Fibroblast of lung (primary cell): ENCODE results near the gene LHFPL6. TPM values are rescaled to one million over a fixed set of nuclear protein-coding genes. Genes with fewer than 3 reads are reported as not detected.

Experiments
- DNase-seq, 2 donors: peaks; one replicate each; pipeline versions ENCODE4 v3.0.0 to v3.0.0-alpha.2; 2010; ENCODE audit warnings: low read depth in 2 of 2
- H2AFZ ChIP-seq: 2 replicates; pipeline ENCODE4 v1.5.1; 2012; ENCODE audit warnings: low read length, control low read depth, inconsistent platforms
- H3K27ac ChIP-seq: 2 replicates; pipeline ENCODE4 v1.5.1; 2011; ENCODE audit warnings: low read length, control low read depth; ENCODE audit not compliant: insufficient read depth
- H3K27me3 ChIP-seq: 2 replicates; pipeline ENCODE4 v1.5.1; 2011; ENCODE audit warnings: mild to moderate bottlenecking, low read length; ENCODE audit not compliant: control insufficient read depth, insufficient read depth
- H3K36me3 ChIP-seq: 2 replicates; pipeline ENCODE4 v1.5.1; 2011; ENCODE audit warnings: low read length; ENCODE audit not compliant: control insufficient read depth, insufficient read depth
- H3K4me1 ChIP-seq: 2 replicates; pipeline ENCODE4 v1.5.1; 2011; ENCODE audit warnings: low read length; ENCODE audit not compliant: control insufficient read depth, insufficient read depth; ENCODE audit errors: extremely low read depth
- H3K4me2 ChIP-seq: 2 replicates; pipeline ENCODE4 v1.5.1; 2011; ENCODE audit warnings: low read length, control low read depth; ENCODE audit not compliant: insufficient read depth; ENCODE audit errors: extremely low read depth
- H3K4me3 ChIP-seq, 4 experiments: fragments of 200-600 bp in 1 of 4; sonication (generic) in 1 of 4; replicated peaks in 1 of 4; 2 replicates each; pipeline ENCODE4 v1.5.1; 2011 to 2016; ENCODE audit warnings: low read length in 4 of 4, low read depth in 3 of 4, mild to moderate bottlenecking in 3 of 4, control low read depth in 2 of 4, inconsistent platforms in 1 of 4, mixed read lengths in 1 of 4; ENCODE audit not compliant: insufficient read depth in 1 of 4; ENCODE audit errors: control extremely low read depth in 1 of 4
- H3K79me2 ChIP-seq: 2 replicates; pipeline ENCODE4 v1.5.1; 2012; ENCODE audit warnings: mild to moderate bottlenecking, low read length, inconsistent platforms; ENCODE audit not compliant: control insufficient read depth, insufficient read depth
- H3K9ac ChIP-seq: 2 replicates; pipeline ENCODE4 v1.5.1; 2011; ENCODE audit warnings: mild to moderate bottlenecking, low read length, control low read depth; ENCODE audit not compliant: insufficient read depth
- H3K9me3 ChIP-seq: 2 replicates; pipeline ENCODE4 v1.5.1; 2012; ENCODE audit warnings: low read depth, low read length; ENCODE audit not compliant: control insufficient read depth, insufficient read depth
- H4K20me1 ChIP-seq: 2 replicates; pipeline ENCODE4 v1.5.1; 2011; ENCODE audit warnings: low read length; ENCODE audit not compliant: control insufficient read depth, insufficient read depth; ENCODE audit errors: extremely low read depth
- EZH2 ChIP-seq: IDR thresholded peaks from 2 replicates; pipeline ENCODE4 v1.5.1; 2012; ENCODE audit warnings: low read length, control low read depth, mild to moderate bottlenecking; ENCODE audit errors: missing control alignments
- polyA plus RNA-seq, 2 donors: library from polyadenylated mRNA; depleted of rRNA in 1 of 2; stranded (reverse) in 1 of 2; unstranded in 1 of 2; fragments of >200 nt; gene quantifications; 2 replicates each; pipeline ENCODE4 v1.2.1, GENCODE V29; 2011 to 2012; ENCODE audit warnings: missing spikeins in 1 of 2
- total RNA-seq: library from RNA; depleted of rRNA; stranded (reverse); fragments of >200 nt; gene quantifications from 2 replicates; pipeline ENCODE4 v1.2.1, GENCODE V29; 2014
- TF ChIP-seq, protein P1 (sequence below), 2 donors: IDR thresholded peaks in 1 of 2; conservative IDR thresholded peaks in 1 of 2; 1 replicate in 1 of 2; 2 replicates in 1 of 2; pipeline ENCODE4 v1.5.1; 2011 to 2012; ENCODE audit warnings: low read length in 2 of 2, control low read depth in 1 of 2, inconsistent platforms in 1 of 2, low read depth in 1 of 2, mild to moderate bottlenecking in 1 of 2

LHFPL6 gene
- total and polyA plus RNA-seq, 2 donors (not counting 1 experiment from before 2014, with no cell fraction given): 42.4 to 86.8 TPM

DNA sequence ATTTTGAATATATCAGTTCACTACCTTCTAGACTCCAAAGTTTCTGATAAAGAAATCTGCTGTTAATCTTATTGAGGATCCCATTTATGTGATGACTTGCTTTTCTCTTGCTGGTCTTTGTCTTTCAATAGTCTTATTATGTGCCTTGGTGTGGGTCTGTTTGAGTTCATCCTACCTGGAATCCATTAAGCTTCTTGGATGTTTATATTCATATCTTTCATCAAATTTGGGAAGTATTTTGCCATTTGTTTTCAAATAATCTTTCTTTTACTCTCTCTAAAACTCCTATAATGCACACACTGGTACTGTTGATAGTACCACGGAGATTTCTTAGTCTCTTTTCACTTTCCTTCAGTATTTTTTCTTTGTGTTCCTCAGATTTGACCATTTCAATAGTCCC is 28.3 kb upstream of the LHFPL6 start:
- H3K27me3 ChIP-seq: no peaks in the 10 kb centered on the region
- no peaks in the 10 kb centered on the region for H3K9me3 ChIP-seq
- no peak overlapping the region for H3K27ac ChIP-seq
- H3K9ac ChIP-seq: no peak overlapping the region
- DNase-seq: no peak
- H3K36me3 ChIP-seq: no peaks in the 10 kb centered on the region
- H3K79me2 ChIP-seq: no peaks in the 10 kb centered on the region
- H3K4me2 ChIP-seq: no peak overlapping the region
- no peak for TF ChIP-seq EZH2
- TF ChIP-seq, protein P1, sequence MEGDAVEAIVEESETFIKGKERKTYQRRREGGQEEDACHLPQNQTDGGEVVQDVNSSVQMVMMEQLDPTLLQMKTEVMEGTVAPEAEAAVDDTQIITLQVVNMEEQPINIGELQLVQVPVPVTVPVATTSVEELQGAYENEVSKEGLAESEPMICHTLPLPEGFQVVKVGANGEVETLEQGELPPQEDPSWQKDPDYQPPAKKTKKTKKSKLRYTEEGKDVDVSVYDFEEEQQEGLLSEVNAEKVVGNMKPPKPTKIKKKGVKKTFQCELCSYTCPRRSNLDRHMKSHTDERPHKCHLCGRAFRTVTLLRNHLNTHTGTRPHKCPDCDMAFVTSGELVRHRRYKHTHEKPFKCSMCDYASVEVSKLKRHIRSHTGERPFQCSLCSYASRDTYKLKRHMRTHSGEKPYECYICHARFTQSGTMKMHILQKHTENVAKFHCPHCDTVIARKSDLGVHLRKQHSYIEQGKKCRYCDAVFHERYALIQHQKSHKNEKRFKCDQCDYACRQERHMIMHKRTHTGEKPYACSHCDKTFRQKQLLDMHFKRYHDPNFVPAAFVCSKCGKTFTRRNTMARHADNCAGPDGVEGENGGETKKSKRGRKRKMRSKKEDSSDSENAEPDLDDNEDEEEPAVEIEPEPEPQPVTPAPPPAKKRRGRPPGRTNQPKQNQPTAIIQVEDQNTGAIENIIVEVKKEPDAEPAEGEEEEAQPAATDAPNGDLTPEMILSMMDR (conservative IDR thresholded peaks at IDR 0.05 in 1 of 2, IDR thresholded peaks at IDR 0.05 in 1 of 2; ENCODE audit: low read depth in 1 of 2, low read length in 2 of 2): no peak
- H2AFZ ChIP-seq: no peak overlapping the region
- H4K20me1 ChIP-seq: no peaks in the 10 kb centered on the region
- no peaks in the 10 kb centered on the region for H3K4me1 ChIP-seq
- H3K4me3 ChIP-seq: no peak overlapping the region

DNA sequence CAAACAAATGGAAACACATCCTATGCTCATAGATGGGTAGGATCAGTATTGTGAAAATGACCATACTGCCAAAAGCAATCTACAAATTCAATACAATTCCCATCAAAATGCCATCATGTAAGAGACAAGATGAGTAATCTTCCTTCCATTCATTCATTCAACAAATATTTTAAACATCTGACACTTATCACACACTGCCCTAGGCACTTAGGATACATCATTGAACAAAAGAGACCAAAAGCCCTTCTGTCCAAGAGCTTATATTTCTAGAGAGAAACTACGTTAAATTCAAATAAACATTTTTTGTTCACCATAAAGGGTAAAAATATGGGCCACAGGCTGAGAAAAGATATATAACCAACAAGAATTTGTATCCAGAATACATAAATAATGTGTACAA is 20.5 kb upstream of the LHFPL6 start:
- Histone ChIP-seq H3K79me2 (no peaks in the 10 kb centered on the region), H3K9me3 (no peaks in the 10 kb centered on the region), H3K36me3 (no peaks in the 10 kb centered on the region), H3K9ac (no peak overlapping the region), H2AFZ (no peak overlapping the region), H3K27ac (no peak overlapping the region), H3K27me3 (no peaks in the 10 kb centered on the region), H3K4me3 (no peak overlapping the region), H4K20me1 (no peaks in the 10 kb centered on the region), H3K4me2 (no peak overlapping the region), H3K4me1 (no peaks in the 10 kb centered on the region)
- no peak for TF ChIP-seq EZH2
- TF ChIP-seq, protein P1 (conservative IDR thresholded peaks at IDR 0.05 in 1 of 2, IDR thresholded peaks at IDR 0.05 in 1 of 2; ENCODE audit: low read depth in 1 of 2, low read length in 2 of 2): no peak
- no peak for DNase-seq

DNA sequence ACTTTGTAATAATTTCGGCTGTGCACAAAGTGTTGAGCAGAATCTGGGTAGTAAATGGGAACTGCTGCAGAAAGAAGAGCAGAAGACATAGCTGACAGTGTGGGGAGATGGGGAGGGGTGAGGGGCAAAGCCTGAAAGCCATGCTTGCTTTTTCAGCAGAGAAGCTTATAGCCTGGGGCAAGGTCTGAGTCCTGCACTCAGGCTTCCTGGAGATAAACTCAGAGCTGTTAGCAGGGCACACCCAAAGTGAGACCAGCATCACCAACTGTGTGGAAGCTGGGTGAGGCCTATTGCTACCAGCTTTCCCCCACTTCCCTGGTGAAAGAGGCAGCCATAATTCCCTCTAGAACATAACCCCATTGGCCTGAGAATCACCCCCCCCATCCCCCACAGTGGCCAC is 15.6 kb upstream of the LHFPL6 start:
- H2AFZ ChIP-seq: no peak overlapping the region
- no peaks in the 10 kb centered on the region for H3K4me1 ChIP-seq
- TF ChIP-seq, protein P1 (conservative IDR thresholded peaks at IDR 0.05 in 1 of 2, IDR thresholded peaks at IDR 0.05 in 1 of 2; ENCODE audit: low read depth in 1 of 2, low read length in 2 of 2): no peak
- no peak for TF ChIP-seq EZH2
- H3K79me2 ChIP-seq: no peaks in the 10 kb centered on the region
- H4K20me1 ChIP-seq: no peaks in the 10 kb centered on the region
- no peak overlapping the region for H3K4me2 ChIP-seq
- H3K27ac ChIP-seq: no peak overlapping the region
- H3K9ac ChIP-seq: no peak overlapping the region
- H3K27me3 ChIP-seq: no peaks in the 10 kb centered on the region
- H3K9me3 ChIP-seq: no peaks in the 10 kb centered on the region
- H3K36me3 ChIP-seq: no peaks in the 10 kb centered on the region
- no peak for DNase-seq
- no peak overlapping the region for H3K4me3 ChIP-seq
